NCI-H82 treated with DMSO at 0.1 percent for 48 hours (cell line): Measurements from ENCODE around the gene IRAK3.
"Not testable (repeated sequence)": the region's sequence is repeated elsewhere in the genome, so short reads cannot be mapped to it uniquely, and the experiment has no call there.

Experiments
- DNase-seq: peaks from one replicate; lab custom pipeline; 2025; ENCODE audit not compliant: unreplicated experiment; lab: John Stamatoyannopoulos, UW

The IRAK3 gene

GRCh38 chr12:66303316-66303804 lies 114.3 kb downstream of the IRAK3 start:
- DNase-seq, result not testable (repeated sequence)
